Measurements from ENCODE around the gene XXYLT1. TPM values are rescaled to one million over a fixed set of nuclear protein-coding genes. Genes with fewer than 3 reads are reported as not detected.

XXYLT1 gene
- total and polyA plus RNA-seq, 2 of the 4 experiments (the other 2 are of a cell fraction), result 14.7 to 18.1 TPM

- no peak overlapping the region for H4K8ac ChIP-seq (ENCODE audit: low read depth in 2 of 2, low read length in 2 of 2)
- no TSS peak for BruUV-seq (replicated peaks)
- intact Hi-C loops (cut with micrococcal nuclease), result no loop called here
- no peak overlapping the region for H3K27ac ChIP-seq (ENCODE audit: insufficient read depth, low read length)
- no peak overlapping the region for H3K4me3 ChIP-seq (ENCODE audit: insufficient read depth, low read depth, low read length)
- dilution Hi-C loops (cut with HindIII; ENCODE audit: low sequenced_read_pairs, unreplicated experiment), result no loop called here
- ATAC-seq (ENCODE audit: low read depth), result no peak
- in situ Hi-C loops (cut with MboI; ENCODE audit: low sequenced_read_pairs), result loop anchor here (10.0 kb wide), 1 partner anchor 142 kb away; no protein-coding TSS in a partner anchor
- no peak overlapping the region for H4K91ac ChIP-seq (ENCODE audit: insufficient read depth, low read depth, low read length)
- no peaks in the 10 kb centered on the region for H3K36me3 ChIP-seq (ENCODE audit: control insufficient read depth, insufficient read depth, low read length)
- POLR2A ChIA-PET (ENCODE audit: unreplicated experiment), result no interaction called here
- CTCF ChIA-PET, result interaction anchor here (1.5 kb wide), 1 partner anchor 430 kb away, joined by 6 read pairs; no protein-coding TSS in a partner anchor
- H3K79me1 ChIP-seq (ENCODE audit: low read depth in 1 of 2, low read length in 2 of 2), result peaks cover 0 to 24% of the 10 kb centered on the region in 2 experiments; a peak in 2 of 4 replicates
- no peaks in the 10 kb centered on the region for H4K20me1 ChIP-seq (ENCODE audit: insufficient read depth, low read length)
- peak overlapping the region; percentile 10; the same call in 1 of the 2 replicates for H2AK5ac ChIP-seq (ENCODE audit: low read depth, low read length)
- H3K27me3 ChIP-seq (ENCODE audit: control insufficient read depth, insufficient read depth, low read length), result no peaks in the 10 kb centered on the region
- no peak overlapping the region for H3K18ac ChIP-seq (ENCODE audit: low read depth, low read length)
- H2BK5ac ChIP-seq (ENCODE audit: low read depth, low read length, poor library complexity, severe bottlenecking), result no peak overlapping the region
- TF ChIP-seq BHLHE40 (IDR thresholded peaks at IDR 0.05; ENCODE audit: low read depth, low read length) (no peak), NFE2L2 (IDR thresholded peaks at IDR 0.05; ENCODE audit: low read depth, low read length) (no peak), USF2 (IDR thresholded peaks at IDR 0.05; ENCODE audit: low read depth, low read length) (no peak), CEBPB (IDR thresholded peaks at IDR 0.05; ENCODE audit: low read depth, low read length) (no peak), POLR2A (IDR thresholded peaks at IDR 0.05; ENCODE audit: low read depth, low read length) (no peak), RAD21 (IDR thresholded peaks at IDR 0.05; ENCODE audit: low read length) (no peak), RFX5 (IDR thresholded peaks at IDR 0.05; ENCODE audit: low read depth, low read length) (no peak), RCOR1 (IDR thresholded peaks at IDR 0.05; ENCODE audit: insufficient replicate concordance, low read length) (no peak), ELK1 (IDR thresholded peaks at IDR 0.05; ENCODE audit: borderline replicate concordance, low read depth, low read length) (no peak), CTCF (conservative IDR thresholded peaks at IDR 0.05; ENCODE audit: low read depth, low read length) (no peak), MAZ (IDR thresholded peaks at IDR 0.05; ENCODE audit: borderline replicate concordance, low read depth, low read length) (no peak), FOS (IDR thresholded peaks at IDR 0.05; ENCODE audit: low read depth, low read length) (no peak)
- no peak overlapping the region for H3K9ac ChIP-seq (ENCODE audit: low read depth, low read length)
- H3K9me3 ChIP-seq (ENCODE audit: control insufficient read depth, insufficient read depth, low read length), result no peaks in the 10 kb centered on the region
- DNase-seq, result no peak
- H2AK9ac ChIP-seq (replicated peaks; ENCODE audit: low read depth, low read length, poor library complexity), result no peak overlapping the region
- H2BK15ac ChIP-seq (ENCODE audit: low read depth, low read length), result no peak overlapping the region
- H3K14ac ChIP-seq (replicated peaks; ENCODE audit: low read depth, low read length), result no peak overlapping the region
- H3K56ac ChIP-seq (ENCODE audit: extremely low read depth, insufficient read depth, low read length), result no peak overlapping the region
- H2AFZ ChIP-seq (replicated peaks; ENCODE audit: low read length, poor library complexity), result no peak overlapping the region
- no peak overlapping the region for H2BK20ac ChIP-seq (ENCODE audit: low read depth, low read length)
- no peak overlapping the region for H3K23ac ChIP-seq (ENCODE audit: low read depth, low read length)
- H4K5ac ChIP-seq (ENCODE audit: low read depth, low read length), result no peak overlapping the region
- H2BK120ac ChIP-seq (ENCODE audit: low read depth, low read length), result no peak overlapping the region
- WGBS, 2 experiments (ENCODE audit: extremely low coverage in 2 of 2, insufficient read length in 1 of 2), result 20% methylated on average over 1 of the region's 14 CpGs; no CpG with 5 or more reads in 1 of the 2 experiments
- peaks cover 15% of the 10 kb centered on the region for H3K9me1 ChIP-seq (ENCODE audit: insufficient read depth, low read length)
- H3K4me2 ChIP-seq (ENCODE audit: low read depth, low read length), result no peak overlapping the region
- peaks cover 6% of the 10 kb centered on the region for H3K4me1 ChIP-seq (ENCODE audit: control insufficient read depth, insufficient read depth, low read length)
- 0 out of 2 replicates have a peak overlapping the region, but pooled peaks have one; percentile 27 for H3K4ac ChIP-seq (ENCODE audit: low read depth, low read length)
Observed at GRCh38 chr3:195113048-195113447, 157.9 kb downstream of the XXYLT1 start.

All from IMR-90 (cell line).